ENCODE measurements around the gene NKAPL. TPM values are rescaled to one million over a fixed set of nuclear protein-coding genes. Genes with fewer than 3 reads are reported as not detected.

The NKAPL gene
- total RNA-seq, 3 donors from 2014 or later: 0.24 to 2.8 TPM; not detected in 1

DNA sequence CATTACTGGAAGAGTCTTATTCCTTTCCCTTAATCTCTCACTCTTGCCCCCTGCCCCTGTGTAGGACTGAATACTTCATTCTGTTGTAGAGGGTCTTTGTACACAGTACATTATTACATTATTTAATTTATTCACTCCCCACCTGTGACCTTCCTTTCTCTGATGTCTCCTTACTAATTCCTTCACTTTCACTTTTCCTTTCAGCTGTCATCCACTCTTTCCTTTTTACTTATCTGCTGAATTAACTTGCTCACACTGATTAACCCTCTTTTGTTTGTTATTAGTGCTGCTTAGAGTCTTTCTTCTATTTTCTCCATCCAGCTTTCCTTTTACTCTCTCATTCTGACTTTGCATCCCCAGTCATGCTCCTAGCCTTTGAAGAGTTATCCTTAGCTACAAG lies 15.8 kb downstream of the NKAPL start:
- TF ChIP-seq, protein P1, sequence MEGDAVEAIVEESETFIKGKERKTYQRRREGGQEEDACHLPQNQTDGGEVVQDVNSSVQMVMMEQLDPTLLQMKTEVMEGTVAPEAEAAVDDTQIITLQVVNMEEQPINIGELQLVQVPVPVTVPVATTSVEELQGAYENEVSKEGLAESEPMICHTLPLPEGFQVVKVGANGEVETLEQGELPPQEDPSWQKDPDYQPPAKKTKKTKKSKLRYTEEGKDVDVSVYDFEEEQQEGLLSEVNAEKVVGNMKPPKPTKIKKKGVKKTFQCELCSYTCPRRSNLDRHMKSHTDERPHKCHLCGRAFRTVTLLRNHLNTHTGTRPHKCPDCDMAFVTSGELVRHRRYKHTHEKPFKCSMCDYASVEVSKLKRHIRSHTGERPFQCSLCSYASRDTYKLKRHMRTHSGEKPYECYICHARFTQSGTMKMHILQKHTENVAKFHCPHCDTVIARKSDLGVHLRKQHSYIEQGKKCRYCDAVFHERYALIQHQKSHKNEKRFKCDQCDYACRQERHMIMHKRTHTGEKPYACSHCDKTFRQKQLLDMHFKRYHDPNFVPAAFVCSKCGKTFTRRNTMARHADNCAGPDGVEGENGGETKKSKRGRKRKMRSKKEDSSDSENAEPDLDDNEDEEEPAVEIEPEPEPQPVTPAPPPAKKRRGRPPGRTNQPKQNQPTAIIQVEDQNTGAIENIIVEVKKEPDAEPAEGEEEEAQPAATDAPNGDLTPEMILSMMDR (IDR thresholded peaks at IDR 0.05): no peak
- H3K4me3 ChIP-seq: no peak overlapping the region
- DNase-seq (no peak), ATAC-seq (no peak)
- H3K9me3 ChIP-seq: no peaks in the 10 kb centered on the region
- peaks cover 4% of the 10 kb centered on the region for H3K36me3 ChIP-seq (ENCODE audit: low read depth)
- H3K4me1 ChIP-seq (ENCODE audit: low read depth): no peaks in the 10 kb centered on the region
- intact Hi-C loops (cut with DNase I, micrococcal nuclease): no loop called here

DNA sequence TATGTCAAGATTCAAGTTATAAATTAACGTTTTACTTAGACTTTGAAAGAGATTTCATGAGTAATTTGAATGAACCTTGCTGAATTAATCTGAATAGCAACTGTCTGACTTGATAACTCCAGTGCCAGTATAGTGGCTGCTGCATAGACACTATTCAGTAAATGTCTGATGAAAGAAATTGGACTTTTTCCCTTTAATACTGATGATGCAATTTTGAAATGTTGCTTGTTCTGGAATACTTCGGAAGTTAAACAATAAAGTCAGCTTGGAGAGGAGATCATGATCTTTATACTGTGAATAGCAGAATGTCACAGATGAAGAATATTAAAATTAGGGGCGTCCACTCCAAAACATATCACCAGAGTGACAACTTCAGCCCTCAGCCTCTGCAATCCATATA lies 18.6 kb downstream of the NKAPL start:
- Histone ChIP-seq H3K4me1 (ENCODE audit: low read depth) (peaks cover 3% of the 10 kb centered on the region), H3K4me3 (no peak overlapping the region), H3K9me3 (no peaks in the 10 kb centered on the region), H3K36me3 (ENCODE audit: low read depth) (peaks cover 4% of the 10 kb centered on the region)
- DNase-seq (no peak), ATAC-seq (no peak)
- TF ChIP-seq, protein P1 (IDR thresholded peaks at IDR 0.05): no peak
- intact Hi-C loops (cut with DNase I, micrococcal nuclease): no loop called here

DNA sequence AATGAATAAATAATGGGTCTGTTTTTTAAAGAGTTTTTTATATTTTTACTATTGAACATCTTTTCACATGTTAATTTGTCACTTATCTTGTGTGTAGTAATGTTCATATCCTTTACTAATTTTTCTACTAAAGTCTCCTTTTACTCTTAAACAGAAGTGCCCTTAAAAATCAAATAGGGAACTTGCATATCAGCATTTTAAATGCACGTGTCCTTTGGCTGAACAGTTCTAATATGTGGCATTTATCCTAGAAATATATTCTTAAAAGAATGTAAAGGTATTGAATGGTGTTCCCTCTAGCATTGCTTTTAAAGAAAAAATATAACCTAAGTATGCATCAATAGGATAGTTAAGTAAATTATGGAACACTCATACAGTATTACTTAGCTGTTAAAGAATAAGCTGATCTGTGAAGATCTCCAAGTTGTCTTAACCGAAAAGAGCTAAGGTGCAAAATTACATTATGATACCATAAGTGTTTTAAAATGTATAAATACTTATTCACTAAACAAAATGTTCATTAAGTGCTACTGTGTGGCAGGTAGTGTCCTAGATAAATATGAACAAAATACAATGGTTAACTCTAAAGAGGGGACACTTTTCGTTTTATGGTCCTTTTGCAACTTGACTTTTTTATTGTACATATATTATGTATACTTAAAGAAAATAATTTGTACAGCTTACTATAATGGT lies 21.6 kb downstream of the NKAPL start:
- Histone ChIP-seq H3K36me3 (ENCODE audit: low read depth) (no peaks in the 10 kb centered on the region), H3K4me3 (peak overlapping the region; percentile 7), H3K4me1 (ENCODE audit: low read depth) (peaks cover 3% of the 10 kb centered on the region), H3K9me3 (no peaks in the 10 kb centered on the region)
- intact Hi-C loops (cut with DNase I, micrococcal nuclease): no loop called here
- no peak for ATAC-seq
- no peak for DNase-seq
- TF ChIP-seq, protein P1 (IDR thresholded peaks at IDR 0.05): no peak

DNA sequence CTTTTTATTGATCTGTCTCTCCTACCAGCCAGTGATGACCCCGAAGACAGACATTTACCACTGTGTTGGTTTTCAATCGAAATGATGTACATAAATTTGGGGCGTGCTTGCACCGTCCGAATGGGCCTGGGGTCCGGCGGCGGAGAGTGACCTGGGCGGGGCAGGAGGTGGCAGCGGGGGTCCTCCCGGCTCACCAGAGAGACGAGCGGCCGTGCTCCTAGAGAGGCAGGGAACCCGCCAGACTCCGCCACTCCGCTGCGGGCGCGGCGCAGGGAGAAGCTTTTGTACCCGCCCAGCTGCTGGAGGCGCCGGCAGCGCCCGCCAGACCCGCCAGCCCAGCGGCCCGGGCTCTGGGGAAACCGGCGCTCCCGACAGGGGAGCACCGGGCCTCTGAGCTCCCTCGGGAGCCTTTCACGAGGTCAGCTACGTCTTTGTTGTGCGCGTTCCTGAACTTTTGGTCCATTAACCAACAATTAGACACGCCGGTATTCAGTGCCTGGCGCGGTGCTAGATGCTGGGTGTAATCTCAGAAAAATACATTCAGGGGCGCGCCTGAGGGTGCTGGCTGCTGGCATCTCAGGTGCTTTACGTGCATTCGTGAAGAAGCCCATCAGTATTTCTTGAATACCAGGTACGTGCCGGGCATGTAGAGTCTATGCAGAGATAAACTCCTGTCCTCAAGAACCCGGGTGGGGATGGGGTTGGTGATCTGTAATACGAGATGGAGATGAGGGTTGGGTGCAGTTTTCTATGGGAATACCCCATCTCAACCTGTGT lies 22.4 kb downstream of the NKAPL start, which contains the start of gene PGBD1:
Gene PGBD1 (plus strand): TSS at position 285 of the 777 bp plus-strand sequence. CDS start 2,242 bp downstream, outside the sequence.
- intact Hi-C loops (cut with DNase I, micrococcal nuclease): no loop called here
- H3K4me1 ChIP-seq (ENCODE audit: low read depth): peaks cover 3% of the 10 kb centered on the region
- ATAC-seq (peak; percentile 95), DNase-seq (peak; percentile 59 to 79 (median 79))
- no peaks in the 10 kb centered on the region for H3K36me3 ChIP-seq (ENCODE audit: low read depth)
- H3K4me3 ChIP-seq: peak within 1 kb of the TSS; percentile 7
- TF ChIP-seq, protein P1 (IDR thresholded peaks at IDR 0.05): no peak
- no peaks in the 10 kb centered on the region for H3K9me3 ChIP-seq

DNA sequence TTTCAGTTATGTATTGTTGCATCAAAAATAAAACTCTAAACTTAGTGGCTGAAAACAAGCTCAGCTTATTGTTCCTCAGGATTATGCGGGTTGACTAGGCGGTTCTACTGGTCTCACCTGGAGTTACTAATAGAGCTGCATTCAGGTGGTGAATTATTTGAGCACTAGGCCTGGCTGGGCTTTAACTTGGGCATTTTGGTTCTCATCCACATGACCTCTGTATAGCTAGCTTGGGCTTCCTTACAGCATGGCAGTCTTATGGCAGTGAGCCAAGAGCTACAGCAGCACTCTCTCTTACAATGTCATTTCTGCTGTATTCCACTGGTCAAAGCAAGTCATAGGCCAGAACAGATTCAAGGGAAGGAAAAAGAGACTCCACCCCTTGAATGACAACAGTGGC lies 23.8 kb downstream of the NKAPL start:
- H3K4me3 ChIP-seq: no peak overlapping the region
- peaks cover 3% of the 10 kb centered on the region for H3K4me1 ChIP-seq (ENCODE audit: low read depth)
- TF ChIP-seq, protein P1 (IDR thresholded peaks at IDR 0.05): no peak
- H3K9me3 ChIP-seq: no peaks in the 10 kb centered on the region
- H3K36me3 ChIP-seq (ENCODE audit: low read depth): no peaks in the 10 kb centered on the region
- DNase-seq (no peak), ATAC-seq (no peak)
- intact Hi-C loops (cut with DNase I, micrococcal nuclease): no loop called here

Data from mucosa of descending colon (tissue), 3 donors.